ENCODE measurements around the gene G0S2. TPM values are rescaled to one million over a fixed set of nuclear protein-coding genes. Genes with fewer than 3 reads are reported as not detected.

G0S2 gene
- total and polyA plus RNA-seq, 2 of the 4 experiments (the other 2 are of a cell fraction), result 0.36 to 0.53 TPM

GRCh38 chr1:209692296-209692695 is 17.1 kb downstream of the G0S2 start:
- WGBS, 2 experiments (ENCODE audit: extremely low coverage in 2 of 2, insufficient read length in 1 of 2), result no CpG with 5 or more reads among the region's 4 CpGs
- intact Hi-C loops (cut with micrococcal nuclease) (no loop called here), dilution Hi-C loops (cut with HindIII; ENCODE audit: low sequenced_read_pairs, unreplicated experiment) (no loop called here), in situ Hi-C loops (cut with MboI; ENCODE audit: low sequenced_read_pairs) (no loop called here)
- Histone ChIP-seq H3K27ac (ENCODE audit: insufficient read depth, low read length) (no peak overlapping the region), H3K23ac (ENCODE audit: low read depth, low read length) (no peak overlapping the region), H3K4ac (ENCODE audit: low read depth, low read length) (no peak overlapping the region), H2BK15ac (ENCODE audit: low read depth, low read length) (no peak overlapping the region), H3K4me1 (ENCODE audit: control insufficient read depth, insufficient read depth, low read length) (peaks cover 5% of the 10 kb centered on the region; the same call in 1 of the 2 replicates), H3K14ac (replicated peaks; ENCODE audit: low read depth, low read length) (no peak overlapping the region), H3K27me3 (ENCODE audit: control insufficient read depth, insufficient read depth, low read length) (peaks cover 3% of the 10 kb centered on the region), H3K9me1 (ENCODE audit: insufficient read depth, low read length) (0 out of 2 replicates have a peak, but pooled peaks cover 4% of the 10 kb centered on the region), H3K56ac (ENCODE audit: extremely low read depth, insufficient read depth, low read length) (no peak overlapping the region), H3K9me3 (ENCODE audit: control insufficient read depth, insufficient read depth, low read length) (no peaks in the 10 kb centered on the region), H2BK120ac (ENCODE audit: low read depth, low read length) (no peak overlapping the region), H2AK5ac (ENCODE audit: low read depth, low read length) (no peak overlapping the region), H2BK5ac (ENCODE audit: low read depth, low read length, poor library complexity, severe bottlenecking) (no peak overlapping the region), H4K8ac (ENCODE audit: low read depth in 2 of 2, low read length in 2 of 2) (no peak overlapping the region), H3K36me3 (ENCODE audit: control insufficient read depth, insufficient read depth, low read length) (no peaks in the 10 kb centered on the region), H2AFZ (replicated peaks; ENCODE audit: low read length, poor library complexity) (no peak overlapping the region), H2AK9ac (replicated peaks; ENCODE audit: low read depth, low read length, poor library complexity) (no peak overlapping the region), H3K79me1 (ENCODE audit: low read depth in 1 of 2, low read length in 2 of 2) (no peaks in the 10 kb centered on the region), H3K4me2 (ENCODE audit: low read depth, low read length) (no peak overlapping the region), H3K4me3 (ENCODE audit: insufficient read depth, low read depth, low read length) (no peak overlapping the region), H2BK20ac (ENCODE audit: low read depth, low read length) (no peak overlapping the region), H4K91ac (ENCODE audit: insufficient read depth, low read depth, low read length) (no peak overlapping the region), H3K18ac (ENCODE audit: low read depth, low read length) (no peak overlapping the region), H3K9ac (ENCODE audit: low read depth, low read length) (no peak overlapping the region), H4K5ac (ENCODE audit: low read depth, low read length) (no peak overlapping the region), H4K20me1 (ENCODE audit: insufficient read depth, low read length) (no peaks in the 10 kb centered on the region)
- TF ChIP-seq CTCF (conservative IDR thresholded peaks at IDR 0.05; ENCODE audit: low read depth, low read length), result no peak
- no peak for TF ChIP-seq SMC3 (IDR thresholded peaks at IDR 0.05; ENCODE audit: low read depth, low read length)
- no peak for TF ChIP-seq MAFK (IDR thresholded peaks at IDR 0.05; ENCODE audit: low read depth, low read length)
- no peak for TF ChIP-seq BHLHE40 (IDR thresholded peaks at IDR 0.05; ENCODE audit: low read depth, low read length)
- TF ChIP-seq RCOR1 (IDR thresholded peaks at IDR 0.05; ENCODE audit: insufficient replicate concordance, low read length), result no peak
- TF ChIP-seq MXI1 (IDR thresholded peaks at IDR 0.05; ENCODE audit: borderline replicate concordance, low read depth, low read length), result no peak
- no peak for TF ChIP-seq USF2 (IDR thresholded peaks at IDR 0.05; ENCODE audit: low read depth, low read length)
- BruUV-seq (replicated peaks), result no TSS peak
- DNase-seq (no peak), ATAC-seq (ENCODE audit: low read depth) (no peak)
- ChIA-PET POLR2A (ENCODE audit: unreplicated experiment) (interaction anchor here (0.7 kb wide), 1 partner anchor 97 kb away, joined by 3 read pairs; no protein-coding TSS in a partner anchor), CTCF (interaction anchor here (0.7 to 2.3 kb wide), 6 partner anchors 10 to 123 kb away, joined by 3 to 16 read pairs (median 4); partner anchors contain the start of gene HSD11B1)
